ENCODE results near the gene SPAG6. TPM values are rescaled to one million over a fixed set of nuclear protein-coding genes. Genes with fewer than 3 reads are reported as not detected.

The SPAG6 gene
- total and polyA plus RNA-seq, 8 donors = 1.4 to 14.0 (median 7.4) TPM; not detected in 1

GRCh38 chr10:22445495-22445894 is 100.2 kb downstream of the SPAG6 start:
- no peak overlapping the region for H3K4me3 ChIP-seq
- no peak overlapping the region for H3K27ac ChIP-seq
- H3K9me3 ChIP-seq = no peaks in the 10 kb centered on the region
- no peak for ATAC-seq
- no peaks in the 10 kb centered on the region for H3K36me3 ChIP-seq
- no peaks in the 10 kb centered on the region for H3K4me1 ChIP-seq
- intact Hi-C loops (cut with DNase I) = no loop called here
- H3K27me3 ChIP-seq = peaks cover 0 to 7% of the 10 kb centered on the region in 2 donors
- DNase-seq = no peak
- TF ChIP-seq, protein P1, sequence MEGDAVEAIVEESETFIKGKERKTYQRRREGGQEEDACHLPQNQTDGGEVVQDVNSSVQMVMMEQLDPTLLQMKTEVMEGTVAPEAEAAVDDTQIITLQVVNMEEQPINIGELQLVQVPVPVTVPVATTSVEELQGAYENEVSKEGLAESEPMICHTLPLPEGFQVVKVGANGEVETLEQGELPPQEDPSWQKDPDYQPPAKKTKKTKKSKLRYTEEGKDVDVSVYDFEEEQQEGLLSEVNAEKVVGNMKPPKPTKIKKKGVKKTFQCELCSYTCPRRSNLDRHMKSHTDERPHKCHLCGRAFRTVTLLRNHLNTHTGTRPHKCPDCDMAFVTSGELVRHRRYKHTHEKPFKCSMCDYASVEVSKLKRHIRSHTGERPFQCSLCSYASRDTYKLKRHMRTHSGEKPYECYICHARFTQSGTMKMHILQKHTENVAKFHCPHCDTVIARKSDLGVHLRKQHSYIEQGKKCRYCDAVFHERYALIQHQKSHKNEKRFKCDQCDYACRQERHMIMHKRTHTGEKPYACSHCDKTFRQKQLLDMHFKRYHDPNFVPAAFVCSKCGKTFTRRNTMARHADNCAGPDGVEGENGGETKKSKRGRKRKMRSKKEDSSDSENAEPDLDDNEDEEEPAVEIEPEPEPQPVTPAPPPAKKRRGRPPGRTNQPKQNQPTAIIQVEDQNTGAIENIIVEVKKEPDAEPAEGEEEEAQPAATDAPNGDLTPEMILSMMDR (IDR thresholded peaks at IDR 0.05) = no peak

GRCh38 chr10:22447068-22447467 is 101.8 kb downstream of the SPAG6 start:
- H3K4me1 ChIP-seq = no peaks in the 10 kb centered on the region
- no peak overlapping the region for H3K27ac ChIP-seq
- intact Hi-C loops (cut with DNase I) = no loop called here
- no peak overlapping the region for H3K4me3 ChIP-seq
- ATAC-seq = no peak
- no peaks in the 10 kb centered on the region for H3K36me3 ChIP-seq
- no peaks in the 10 kb centered on the region for H3K9me3 ChIP-seq
- no peak for DNase-seq
- peaks cover 0 to 7% of the 10 kb centered on the region in 2 donors for H3K27me3 ChIP-seq
- TF ChIP-seq, protein P1 (IDR thresholded peaks at IDR 0.05) = no peak

DNA sequence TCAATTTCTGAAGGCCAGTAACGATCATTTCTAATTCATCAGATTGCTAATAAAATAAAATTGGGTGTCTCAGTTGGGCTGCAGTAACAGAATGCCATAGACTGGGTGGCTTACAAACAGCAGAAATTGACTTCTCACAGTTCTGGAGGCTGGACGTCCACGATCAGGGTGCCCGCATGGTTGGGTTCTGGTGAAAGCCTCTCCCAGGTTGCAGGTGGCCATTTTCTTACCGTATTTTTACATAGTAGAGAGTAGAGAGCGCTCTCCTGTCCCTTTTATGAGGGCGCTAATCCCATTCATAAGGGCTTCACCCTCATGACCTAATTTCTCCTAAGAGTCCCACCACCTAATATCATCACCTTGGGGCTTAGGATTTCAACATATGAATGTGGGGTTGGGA is 106.0 kb downstream of the SPAG6 start:
- Histone ChIP-seq H3K9me3 (no peaks in the 10 kb centered on the region), H3K4me3 (no peak overlapping the region), H3K27me3 (no peaks in the 10 kb centered on the region), H3K27ac (no peak overlapping the region), H3K4me1 (no peaks in the 10 kb centered on the region), H3K36me3 (no peaks in the 10 kb centered on the region)
- intact Hi-C loops (cut with DNase I) = no loop called here
- no peak for ATAC-seq
- no peak for DNase-seq
- TF ChIP-seq, protein P1 (IDR thresholded peaks at IDR 0.05) = no peak

DNA sequence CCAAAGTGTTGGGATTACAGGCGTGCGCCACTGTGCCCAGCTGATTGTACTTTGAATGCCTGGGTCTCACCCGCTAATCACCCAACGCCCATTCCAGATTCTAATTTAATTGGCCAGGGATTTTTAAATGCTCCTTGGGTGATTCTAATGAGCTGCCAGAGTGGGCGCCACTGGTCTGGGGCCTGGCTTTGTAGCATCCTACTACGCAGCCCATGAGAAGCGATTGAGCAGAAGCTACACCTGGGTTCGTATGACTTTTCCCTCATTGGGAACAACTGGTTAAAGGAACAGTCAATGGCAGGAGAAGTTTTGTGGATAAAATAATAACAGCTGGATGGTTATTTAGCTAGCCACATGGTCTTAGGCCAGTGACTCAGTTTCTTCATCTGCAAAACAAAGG is 108.0 kb downstream of the SPAG6 start:
- no peak for DNase-seq
- no peak for ATAC-seq
- Histone ChIP-seq H3K9me3 (no peaks in the 10 kb centered on the region), H3K36me3 (no peaks in the 10 kb centered on the region), H3K4me3 (no peak overlapping the region), H3K27me3 (no peaks in the 10 kb centered on the region), H3K4me1 (no peaks in the 10 kb centered on the region), H3K27ac (no peak overlapping the region)
- TF ChIP-seq, protein P1 (IDR thresholded peaks at IDR 0.05) = no peak
- intact Hi-C loops (cut with DNase I) = no loop called here

GRCh38 chr10:22453948-22454591 is 108.8 kb downstream of the SPAG6 start:
- intact Hi-C loops (cut with DNase I) = no loop called here
- no peaks in the 10 kb centered on the region for H3K4me1 ChIP-seq
- DNase-seq = no peak
- no peaks in the 10 kb centered on the region for H3K27me3 ChIP-seq
- TF ChIP-seq, protein P1 (IDR thresholded peaks at IDR 0.05) = no peak
- no peak for ATAC-seq
- H3K36me3 ChIP-seq = no peaks in the 10 kb centered on the region
- no peaks in the 10 kb centered on the region for H3K9me3 ChIP-seq
- H3K4me3 ChIP-seq = no peak overlapping the region
- H3K27ac ChIP-seq = no peak overlapping the region
